ENCODE results near the gene NADK.

NADK gene

GRCh38 chr1:1804301-1804700 lies 26.0 kb upstream of the NADK start:
- H3K9me3 ChIP-seq (ENCODE audit: control insufficient read depth, insufficient read depth, low read depth, low read length): no peaks in the 10 kb centered on the region
- no peak overlapping the region for H3K9ac ChIP-seq (ENCODE audit: low read length)
- H3K4me3 ChIP-seq (ENCODE audit: low read depth, low read length): no peak overlapping the region
- no peak overlapping the region for H3K27ac ChIP-seq (ENCODE audit: low read depth, low read length)
- H3K27me3 ChIP-seq (ENCODE audit: control insufficient read depth, insufficient read depth, low read length): no peaks in the 10 kb centered on the region
- H3K36me3 ChIP-seq (ENCODE audit: control insufficient read depth, insufficient read depth, low read length): peaks cover 88% of the 10 kb centered on the region
- H3K4me1 ChIP-seq (ENCODE audit: control insufficient read depth, insufficient read depth, low read length): no peaks in the 10 kb centered on the region

- no peaks in the 10 kb centered on the region for H3K27me3 ChIP-seq (ENCODE audit: control insufficient read depth, insufficient read depth, low read length)
- no peaks in the 10 kb centered on the region for H3K4me1 ChIP-seq (ENCODE audit: control insufficient read depth, insufficient read depth, low read length)
- H3K36me3 ChIP-seq (ENCODE audit: control insufficient read depth, insufficient read depth, low read length): peaks cover 90% of the 10 kb centered on the region
- H3K9ac ChIP-seq (ENCODE audit: low read length): no peak overlapping the region
- no peak overlapping the region for H3K27ac ChIP-seq (ENCODE audit: low read depth, low read length)
- no peaks in the 10 kb centered on the region for H3K9me3 ChIP-seq (ENCODE audit: control insufficient read depth, insufficient read depth, low read depth, low read length)
- H3K4me3 ChIP-seq (ENCODE audit: low read depth, low read length): no peak overlapping the region
These were observed 24.6 kb upstream of the NADK start for GRCh38 chr1:1802871-1803270.

GRCh38 chr1:1799716-1800115 lies 21.4 kb upstream of the NADK start:
- Histone ChIP-seq H3K27me3 (ENCODE audit: control insufficient read depth, insufficient read depth, low read length) (no peaks in the 10 kb centered on the region), H3K9me3 (ENCODE audit: control insufficient read depth, insufficient read depth, low read depth, low read length) (no peaks in the 10 kb centered on the region), H3K36me3 (ENCODE audit: control insufficient read depth, insufficient read depth, low read length) (peaks cover 93% of the 10 kb centered on the region), H3K27ac (ENCODE audit: low read depth, low read length) (no peak overlapping the region), H3K9ac (ENCODE audit: low read length) (no peak overlapping the region), H3K4me1 (ENCODE audit: control insufficient read depth, insufficient read depth, low read length) (no peaks in the 10 kb centered on the region), H3K4me3 (ENCODE audit: low read depth, low read length) (no peak overlapping the region)

- Histone ChIP-seq H3K9me3 (ENCODE audit: control insufficient read depth, insufficient read depth, low read depth, low read length) (no peaks in the 10 kb centered on the region), H3K4me3 (ENCODE audit: low read depth, low read length) (no peak overlapping the region), H3K27me3 (ENCODE audit: control insufficient read depth, insufficient read depth, low read length) (no peaks in the 10 kb centered on the region), H3K4me1 (ENCODE audit: control insufficient read depth, insufficient read depth, low read length) (no peaks in the 10 kb centered on the region), H3K27ac (ENCODE audit: low read depth, low read length) (no peak overlapping the region), H3K9ac (ENCODE audit: low read length) (no peak overlapping the region), H3K36me3 (ENCODE audit: control insufficient read depth, insufficient read depth, low read length) (peaks cover 95% of the 10 kb centered on the region)
These were observed 19.6 kb upstream of the NADK start for GRCh38 chr1:1797731-1798341.

- Histone ChIP-seq H3K27me3 (ENCODE audit: control insufficient read depth, insufficient read depth, low read length) (no peaks in the 10 kb centered on the region), H3K4me3 (ENCODE audit: low read depth, low read length) (no peak overlapping the region), H3K9ac (ENCODE audit: low read length) (no peak overlapping the region), H3K36me3 (ENCODE audit: control insufficient read depth, insufficient read depth, low read length) (peaks cover 95% of the 10 kb centered on the region), H3K27ac (ENCODE audit: low read depth, low read length) (no peak overlapping the region; the same call in 1 of the 2 replicates), H3K4me1 (ENCODE audit: control insufficient read depth, insufficient read depth, low read length) (no peaks in the 10 kb centered on the region), H3K9me3 (ENCODE audit: control insufficient read depth, insufficient read depth, low read depth, low read length) (no peaks in the 10 kb centered on the region)
These were observed 18.2 kb upstream of the NADK start for GRCh38 chr1:1796466-1796865.

GRCh38 chr1:1794999-1795398 lies 16.7 kb upstream of the NADK start:
- no peaks in the 10 kb centered on the region for H3K9me3 ChIP-seq (ENCODE audit: control insufficient read depth, insufficient read depth, low read depth, low read length)
- no peak overlapping the region for H3K27ac ChIP-seq (ENCODE audit: low read depth, low read length)
- H3K27me3 ChIP-seq (ENCODE audit: control insufficient read depth, insufficient read depth, low read length): no peaks in the 10 kb centered on the region
- no peak overlapping the region for H3K4me3 ChIP-seq (ENCODE audit: low read depth, low read length)
- no peak overlapping the region for H3K9ac ChIP-seq (ENCODE audit: low read length)
- no peaks in the 10 kb centered on the region for H3K4me1 ChIP-seq (ENCODE audit: control insufficient read depth, insufficient read depth, low read length)
- peaks cover 94% of the 10 kb centered on the region for H3K36me3 ChIP-seq (ENCODE audit: control insufficient read depth, insufficient read depth, low read length)

- Histone ChIP-seq H3K36me3 (ENCODE audit: control insufficient read depth, insufficient read depth, low read length) (peaks cover 94% of the 10 kb centered on the region), H3K4me1 (ENCODE audit: control insufficient read depth, insufficient read depth, low read length) (no peaks in the 10 kb centered on the region), H3K9me3 (ENCODE audit: control insufficient read depth, insufficient read depth, low read depth, low read length) (no peaks in the 10 kb centered on the region), H3K27ac (ENCODE audit: low read depth, low read length) (no peak overlapping the region), H3K4me3 (ENCODE audit: low read depth, low read length) (no peak overlapping the region), H3K9ac (ENCODE audit: low read length) (no peak overlapping the region), H3K27me3 (ENCODE audit: control insufficient read depth, insufficient read depth, low read length) (no peaks in the 10 kb centered on the region)
These were observed 15.4 kb upstream of the NADK start for GRCh38 chr1:1793481-1794244.

- no peak overlapping the region for H3K9ac ChIP-seq (ENCODE audit: low read length)
- H3K27ac ChIP-seq (ENCODE audit: low read depth, low read length): no peak overlapping the region
- peaks cover 87% of the 10 kb centered on the region for H3K36me3 ChIP-seq (ENCODE audit: control insufficient read depth, insufficient read depth, low read length)
- no peaks in the 10 kb centered on the region for H3K27me3 ChIP-seq (ENCODE audit: control insufficient read depth, insufficient read depth, low read length)
- H3K9me3 ChIP-seq (ENCODE audit: control insufficient read depth, insufficient read depth, low read depth, low read length): no peaks in the 10 kb centered on the region
- no peak overlapping the region for H3K4me3 ChIP-seq (ENCODE audit: low read depth, low read length)
- no peaks in the 10 kb centered on the region for H3K4me1 ChIP-seq (ENCODE audit: control insufficient read depth, insufficient read depth, low read length)
These were observed 10.6 kb upstream of the NADK start for GRCh38 chr1:1788646-1789431.

- H3K4me1 ChIP-seq (ENCODE audit: control insufficient read depth, insufficient read depth, low read length): peaks cover 3% of the 10 kb centered on the region
- H3K36me3 ChIP-seq (ENCODE audit: control insufficient read depth, insufficient read depth, low read length): peaks cover 80% of the 10 kb centered on the region
- H3K9ac ChIP-seq (ENCODE audit: low read length): no peak overlapping the region
- H3K27me3 ChIP-seq (ENCODE audit: control insufficient read depth, insufficient read depth, low read length): no peaks in the 10 kb centered on the region
- no peak overlapping the region for H3K27ac ChIP-seq (ENCODE audit: low read depth, low read length)
- H3K9me3 ChIP-seq (ENCODE audit: control insufficient read depth, insufficient read depth, low read depth, low read length): no peaks in the 10 kb centered on the region
- H3K4me3 ChIP-seq (ENCODE audit: low read depth, low read length): no peak overlapping the region
These were observed 9.9 kb upstream of the NADK start for GRCh38 chr1:1788136-1788535.

GRCh38 chr1:1786836-1787605 lies 8.8 kb upstream of the NADK start:
- no peaks in the 10 kb centered on the region for H3K27me3 ChIP-seq (ENCODE audit: control insufficient read depth, insufficient read depth, low read length)
- H3K27ac ChIP-seq (ENCODE audit: low read depth, low read length): no peak overlapping the region
- H3K4me3 ChIP-seq (ENCODE audit: low read depth, low read length): no peak overlapping the region
- no peak overlapping the region for H3K9ac ChIP-seq (ENCODE audit: low read length)
- H3K36me3 ChIP-seq (ENCODE audit: control insufficient read depth, insufficient read depth, low read length): peaks cover 69% of the 10 kb centered on the region
- H3K9me3 ChIP-seq (ENCODE audit: control insufficient read depth, insufficient read depth, low read depth, low read length): no peaks in the 10 kb centered on the region
- H3K4me1 ChIP-seq (ENCODE audit: control insufficient read depth, insufficient read depth, low read length): peaks cover 13% of the 10 kb centered on the region
